K562 (cell line): ENCODE data around the gene APP. TPM values are rescaled to one million over a fixed set of nuclear protein-coding genes. Genes with fewer than 3 reads are reported as not detected.

Source experiments
- ATAC-seq: fragments of 200-7000 bp; cut with Tn5 transposase; 3 replicates; pipeline ENCODE4 v1.9.1; 2020; ENCODE audit warnings: moderate library complexity
- BruUV-seq: library from RNA; stranded (reverse); fragments of 400-500 nt; replicated peaks from 2 replicates; lab custom pipeline; 2021; lab: Mats Ljungman, UMichigan
- CTCF ChIA-PET: fragments of 300-600 bp; formaldehyde crosslinking; extraction: SDS; loops from one replicate; lab custom pipeline; 2021; ENCODE audit warnings: low intra/inter-chr PET ratio; lab: Yijun Ruan, JAX
- POLR2A ChIA-PET: fragments of 300-600, 350-650 bp; sonication (Branson Sonifier 250); formaldehyde crosslinking; extraction: SDS; loops from one replicate; lab custom pipeline; 2021; ENCODE audit warnings: antibody characterized with exemption, inconsistent platforms; lab: Yijun Ruan, JAX
- DNase-seq, 4 experiments: peaks; one replicate each; pipeline versions ENCODE4 v3.0.0 to v3.0.0-alpha.2; 2011 to 2018; ENCODE audit warnings: low spot score in 3 of 4, mixed read lengths in 3 of 4; ENCODE audit errors: extremely low read depth in 1 of 4
- FAIRE-seq: peaks from 2 replicates; lab custom pipeline; 2011; peaks lifted over from hg19 to GRCh38; lab: Jason Lieb, UNC
- H2AFZ ChIP-seq: 2 replicates; pipeline ENCODE4 v1.6.0; 2011; ENCODE audit warnings: low read depth, low read length, control low read depth, inconsistent platforms
- H3K27ac ChIP-seq: fragments of 200-600 bp; 3 replicates; pipeline ENCODE4 v1.8.0; 2011; ENCODE audit warnings: low read depth, mild to moderate bottlenecking, control low read depth, inconsistent platforms, low read length, moderate library complexity, mixed read lengths; ENCODE audit errors: extremely low read depth
- H3K27me3 ChIP-seq, 2 experiments: fragments of 300-600 bp in 1 of 2; 2 replicates in 1 of 2; 3 replicates in 1 of 2; pipeline versions ENCODE4 v1.6.0 to v1.8.0; 2011; ENCODE audit warnings: inconsistent platforms in 2 of 2, low read length in 2 of 2, mild to moderate bottlenecking in 1 of 2, mixed read lengths in 1 of 2, moderate library complexity in 1 of 2; ENCODE audit not compliant: control insufficient read depth in 2 of 2, insufficient read depth in 2 of 2
- H3K36me3 ChIP-seq: fragments of 300-600 bp; 3 replicates; pipeline ENCODE4 v1.8.0; 2011; ENCODE audit warnings: mild to moderate bottlenecking, low read length, inconsistent platforms; ENCODE audit not compliant: control insufficient read depth, insufficient read depth
- H3K4me1 ChIP-seq, 2 experiments: fragments of 200-600 bp in 1 of 2; replicated peaks in 1 of 2; 2 replicates in 1 of 2; 3 replicates in 1 of 2; pipeline versions ENCODE4 v1.5.1 to v1.8.0; 2011; ENCODE audit warnings: inconsistent platforms in 2 of 2, low read length in 2 of 2, mild to moderate bottlenecking in 1 of 2, mixed read lengths in 1 of 2, moderate library complexity in 1 of 2; ENCODE audit not compliant: control insufficient read depth in 2 of 2, insufficient read depth in 2 of 2
- H3K4me2 ChIP-seq: 2 replicates; pipeline ENCODE4 v1.6.1; 2011; ENCODE audit warnings: low read length, control low read depth, inconsistent platforms, mixed read lengths; ENCODE audit not compliant: insufficient read depth
- H3K4me3 ChIP-seq: fragments of 200-600 bp; sonication (generic), shearing (Covaris generic); 2 replicates; pipeline ENCODE4 v1.5.1; 2016; ENCODE audit warnings: control low read depth, inconsistent platforms
- H3K79me2 ChIP-seq: fragments of 200-600 bp; 3 replicates; pipeline ENCODE4 v1.8.0; 2011; ENCODE audit warnings: low read length, inconsistent platforms; ENCODE audit not compliant: control insufficient read depth, insufficient read depth
- H3K9ac ChIP-seq, 2 experiments: 2 replicates each; pipeline versions ENCODE4 v1.6.0 to v1.6.1; 2011; ENCODE audit warnings: low read depth in 2 of 2, low read length in 2 of 2, control low read depth in 1 of 2, inconsistent platforms in 1 of 2, mild to moderate bottlenecking in 1 of 2, mixed read lengths in 1 of 2; ENCODE audit not compliant: insufficient read depth in 1 of 2
- H3K9me1 ChIP-seq: one replicate; pipeline ENCODE4 v1.6.0; 2011; ENCODE audit warnings: inconsistent platforms, mild to moderate bottlenecking, low read length, moderate library complexity; ENCODE audit not compliant: control insufficient read depth, insufficient read depth
- H3K9me3 ChIP-seq: replicated peaks from 2 replicates; pipeline ENCODE4 v1.5.1; 2011; ENCODE audit warnings: low read depth, low read length, inconsistent platforms; ENCODE audit not compliant: control insufficient read depth, insufficient read depth
- H4K20me1 ChIP-seq: replicated peaks from 2 replicates; pipeline ENCODE4 v1.6.1; 2011; ENCODE audit warnings: low read length, inconsistent platforms, mixed read lengths; ENCODE audit not compliant: control insufficient read depth, insufficient read depth
- ETV6 ChIP-seq, 3 experiments: fragments of 150-350 bp in 1 of 3; sonication (generic) in 1 of 3; formaldehyde crosslinking in 1 of 3; IDR thresholded peaks; 2 replicates each; pipeline versions ENCODE4 v1.6.1 to v1.8.0; 2014 to 2022; ENCODE audit warnings: borderline replicate concordance in 2 of 3, low read depth in 2 of 3, antibody characterized with exemption in 1 of 3, low read length in 1 of 3, mild to moderate bottlenecking in 1 of 3, missing genetic modification reagents in 1 of 3
- FOS ChIP-seq: IDR thresholded peaks from 3 replicates; pipeline ENCODE4 v1.6.1; 2011; ENCODE audit not compliant: insufficient read length; ENCODE audit errors: extremely low read depth
- HDAC2 ChIP-seq: fragments of 450-650 bp; IDR thresholded peaks from 2 replicates; pipeline ENCODE4 v1.6.1; 2016; ENCODE audit warnings: mild to moderate bottlenecking
- HOXB6 ChIP-seq: fragments of 250-450 bp; sonication (Bioruptor Pico); IDR thresholded peaks from 2 replicates; pipeline ENCODE4 v1.5.1; 2022; ENCODE audit warnings: mild to moderate bottlenecking, borderline replicate concordance
- KLF10 ChIP-seq: fragments of 250-450 bp; sonication (Bioruptor Pico); IDR thresholded peaks from 2 replicates; pipeline ENCODE4 v1.6.1; 2021; ENCODE audit warnings: matching md5 sums
- MCM7 ChIP-seq, 2 experiments: fragments of 450-650 bp; IDR thresholded peaks; 2 replicates each; pipeline ENCODE4 v1.6.1; 2016 to 2018
- PCBP2 ChIP-seq: fragments of 200-400 bp; formaldehyde crosslinking; IDR thresholded peaks from 2 replicates; pipeline ENCODE4 v1.6.1; 2018; ENCODE audit warnings: low read length, low read depth, mild to moderate bottlenecking, moderate library complexity; ENCODE audit not compliant: poor library complexity, severe bottlenecking
- SAFB ChIP-seq: fragments of 200-400 bp; formaldehyde crosslinking; IDR thresholded peaks from 2 replicates; pipeline ENCODE4 v1.6.1; 2017; ENCODE audit warnings: low read depth, low read length, borderline replicate concordance
- ZNF165 ChIP-seq: fragments of 250-450 bp; sonication (Bioruptor Pico); IDR thresholded peaks from 2 replicates; pipeline ENCODE4 v1.4.0; 2020; ENCODE audit warnings: borderline replicate concordance
- ZNF41 ChIP-seq: fragments of 250-450 bp; sonication (Bioruptor Pico); conservative IDR thresholded peaks from 2 replicates; pipeline ENCODE4 v1.4.0; 2020; ENCODE audit warnings: mild to moderate bottlenecking
- ZSCAN29 ChIP-seq: fragments of 450-650 bp; IDR thresholded peaks from 2 replicates; pipeline ENCODE4 v1.6.1; 2017
- WGBS: fragments of 100-300 bp; shearing (Covaris generic); methylation state at CpG from one replicate; pipeline ENCODE4 v1.1.6; 2016; ENCODE audit warnings: low coverage, mixed read lengths; ENCODE audit not compliant: insufficient coverage; ENCODE audit errors: missing lambda C conversion rate; 5-methylcytosine and 5-hydroxymethylcytosine counted together
- in situ Hi-C: fragments of 300-500 bp; cut with MboI; formaldehyde crosslinking; loops from 4 replicates; pipeline ENCODE4 v1.15.0; 2018; ENCODE audit warnings: inconsistent platforms, mixed read lengths
- intact Hi-C: fragments of 100-400 bp; cut with micrococcal nuclease; formaldehyde crosslinking; loops from 2 replicates; pipeline ENCODE4 v1.14.2; 2022
- polyA plus RNA-seq, 8 experiments: library from polyadenylated mRNA; depleted of rRNA in 4 of 8; stranded (reverse) in 5 of 8; unstranded in 3 of 8; fragments of >200 nt; fragmentation: Nextera tagmentation in 2 of 8; fragmentation: Illumina TruSeq in 1 of 8; extraction: Ambion mirVana in 2 of 8; extraction: Trizol in 1 of 8; gene quantifications; 2 replicates each; pipeline versions ENCODE4 v1.2.1 to v1.2.3, GENCODE V29; 2011 to 2014; ENCODE audit warnings: inconsistent platforms in 1 of 8, missing spikeins in 1 of 8
- total RNA-seq, 7 experiments: library from RNA; depleted of rRNA in 6 of 7; stranded (reverse); fragments of >200 nt in 6 of 7; fragmentation: Illumina TruSeq in 2 of 7; extraction: Trizol in 2 of 7; gene quantifications; 2 replicates each; pipeline versions ENCODE4 v1.2.1 to v1.2.3, GENCODE V29; 2011 to 2021; ENCODE audit warnings: low replicate concordance in 1 of 7
- TF ChIP-seq, protein P1 (sequence below): sonication (generic); formaldehyde crosslinking; IDR thresholded peaks from 2 replicates; pipeline ENCODE4 v1.8.1; 2023; ENCODE audit warnings: mild to moderate bottlenecking, missing genetic modification reagents
- TF ChIP-seq, protein P2 (sequence below): sonication (generic); formaldehyde crosslinking; IDR thresholded peaks from 2 replicates; pipeline ENCODE4 v1.8.1; 2023; ENCODE audit warnings: mild to moderate bottlenecking, missing genetic modification reagents

APP gene
- total and polyA plus RNA-seq, 9 of the 15 experiments (the other 6 are each of a cell fraction or from before 2014, with no cell fraction given): 0.01 to 1.5 (median 0.16) TPM; not detected in 5

DNA sequence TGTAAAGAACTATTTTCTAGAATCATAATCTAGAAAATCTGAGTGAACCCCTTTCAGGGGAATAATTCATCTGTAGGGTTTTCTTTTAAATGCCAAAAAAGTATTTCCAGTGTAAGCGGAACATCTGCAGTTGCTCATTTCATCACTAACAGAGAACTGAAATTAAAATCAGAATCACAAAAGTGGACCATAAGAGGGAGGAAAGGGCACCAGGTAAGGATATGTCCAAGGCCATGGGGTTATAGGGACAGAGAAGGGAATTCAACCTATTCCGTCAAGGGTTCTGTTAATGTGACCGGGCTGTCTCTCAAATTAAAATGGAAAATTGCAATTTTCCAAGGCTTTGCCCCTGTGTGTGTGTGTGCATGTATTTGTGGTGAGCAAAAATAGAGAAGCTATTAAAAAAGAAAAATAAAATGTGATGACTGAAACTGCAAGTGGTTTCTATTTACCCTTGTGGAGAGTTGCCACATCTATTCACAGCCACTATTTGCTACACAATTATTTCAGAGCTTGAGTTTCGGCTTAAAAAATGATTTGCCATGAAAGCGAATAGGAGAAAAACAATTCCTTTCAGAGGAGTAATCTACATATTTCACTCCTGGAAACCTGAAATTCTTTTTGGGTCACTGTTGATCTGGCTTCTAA, 53.1 kb downstream of the APP start:
- no TSS peak for BruUV-seq
- H2AFZ ChIP-seq: no peak overlapping the region
- no peaks in the 10 kb centered on the region for H3K36me3 ChIP-seq
- DNase-seq (no peak), ATAC-seq (no peak), FAIRE-seq (no peak)
- in situ Hi-C loops: no loop called here
- no peak overlapping the region for H3K4me3 ChIP-seq
- no peaks in the 10 kb centered on the region for H3K4me1 ChIP-seq
- CTCF ChIA-PET: no interaction called here
- H3K9me3 ChIP-seq: no peaks in the 10 kb centered on the region
- H3K79me2 ChIP-seq: no peaks in the 10 kb centered on the region
- no peaks in the 10 kb centered on the region for H4K20me1 ChIP-seq
- POLR2A ChIA-PET: no interaction called here
- H3K4me2 ChIP-seq: no peak overlapping the region
- H3K27ac ChIP-seq: no peak overlapping the region
- H3K9ac ChIP-seq: no peak overlapping the region
- H3K9me1 ChIP-seq: no peaks in the 10 kb centered on the region
- H3K27me3 ChIP-seq: no peaks in the 10 kb centered on the region
- intact Hi-C loops: no loop called here
- 1% methylated on average over 5 of the region's 5 CpGs for WGBS
- TF ChIP-seq PCBP2: no peak
- TF ChIP-seq FOS: no peak
- no peak for TF ChIP-seq ZNF41 (CRISPR knock-in tag)
- TF ChIP-seq, protein P1, sequence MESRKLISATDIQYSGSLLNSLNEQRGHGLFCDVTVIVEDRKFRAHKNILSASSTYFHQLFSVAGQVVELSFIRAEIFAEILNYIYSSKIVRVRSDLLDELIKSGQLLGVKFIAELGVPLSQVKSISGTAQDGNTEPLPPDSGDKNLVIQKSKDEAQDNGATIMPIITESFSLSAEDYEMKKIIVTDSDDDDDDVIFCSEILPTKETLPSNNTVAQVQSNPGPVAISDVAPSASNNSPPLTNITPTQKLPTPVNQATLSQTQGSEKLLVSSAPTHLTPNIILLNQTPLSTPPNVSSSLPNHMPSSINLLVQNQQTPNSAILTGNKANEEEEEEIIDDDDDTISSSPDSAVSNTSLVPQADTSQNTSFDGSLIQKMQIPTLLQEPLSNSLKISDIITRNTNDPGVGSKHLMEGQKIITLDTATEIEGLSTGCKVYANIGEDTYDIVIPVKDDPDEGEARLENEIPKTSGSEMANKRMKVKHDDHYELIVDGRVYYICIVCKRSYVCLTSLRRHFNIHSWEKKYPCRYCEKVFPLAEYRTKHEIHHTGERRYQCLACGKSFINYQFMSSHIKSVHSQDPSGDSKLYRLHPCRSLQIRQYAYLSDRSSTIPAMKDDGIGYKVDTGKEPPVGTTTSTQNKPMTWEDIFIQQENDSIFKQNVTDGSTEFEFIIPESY (CRISPR knock-in tag): no peak
- no peak for TF ChIP-seq HDAC2
- no peak for TF ChIP-seq HOXB6 (CRISPR knock-in tag)
- no peak for TF ChIP-seq ZNF165 (CRISPR knock-in tag)
- no peak for TF ChIP-seq KLF10 (CRISPR knock-in tag)
- TF ChIP-seq ETV6 (IDR thresholded peaks at IDR 0.05; ENCODE audit: borderline replicate concordance in 1 of 2, low read depth in 2 of 2, low read length in 1 of 2): no peak
- no peak for TF ChIP-seq ETV6 (CRISPR knock-in tag; IDR thresholded peaks at IDR 0.05; ENCODE audit: borderline replicate concordance)
- TF ChIP-seq, protein P2, sequence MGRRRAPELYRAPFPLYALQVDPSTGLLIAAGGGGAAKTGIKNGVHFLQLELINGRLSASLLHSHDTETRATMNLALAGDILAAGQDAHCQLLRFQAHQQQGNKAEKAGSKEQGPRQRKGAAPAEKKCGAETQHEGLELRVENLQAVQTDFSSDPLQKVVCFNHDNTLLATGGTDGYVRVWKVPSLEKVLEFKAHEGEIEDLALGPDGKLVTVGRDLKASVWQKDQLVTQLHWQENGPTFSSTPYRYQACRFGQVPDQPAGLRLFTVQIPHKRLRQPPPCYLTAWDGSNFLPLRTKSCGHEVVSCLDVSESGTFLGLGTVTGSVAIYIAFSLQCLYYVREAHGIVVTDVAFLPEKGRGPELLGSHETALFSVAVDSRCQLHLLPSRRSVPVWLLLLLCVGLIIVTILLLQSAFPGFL: no peak
- TF ChIP-seq ZSCAN29: no peak
- no peak for TF ChIP-seq MCM7 (IDR thresholded peaks at IDR 0.05)
- TF ChIP-seq SAFB: no peak
